Measurements from ENCODE around the gene ZNF181.
"Not testable (repeated sequence)": the region's sequence is repeated elsewhere in the genome, so short reads cannot be mapped to it uniquely, and the experiment has no call there.

ZNF181 gene

DNA sequence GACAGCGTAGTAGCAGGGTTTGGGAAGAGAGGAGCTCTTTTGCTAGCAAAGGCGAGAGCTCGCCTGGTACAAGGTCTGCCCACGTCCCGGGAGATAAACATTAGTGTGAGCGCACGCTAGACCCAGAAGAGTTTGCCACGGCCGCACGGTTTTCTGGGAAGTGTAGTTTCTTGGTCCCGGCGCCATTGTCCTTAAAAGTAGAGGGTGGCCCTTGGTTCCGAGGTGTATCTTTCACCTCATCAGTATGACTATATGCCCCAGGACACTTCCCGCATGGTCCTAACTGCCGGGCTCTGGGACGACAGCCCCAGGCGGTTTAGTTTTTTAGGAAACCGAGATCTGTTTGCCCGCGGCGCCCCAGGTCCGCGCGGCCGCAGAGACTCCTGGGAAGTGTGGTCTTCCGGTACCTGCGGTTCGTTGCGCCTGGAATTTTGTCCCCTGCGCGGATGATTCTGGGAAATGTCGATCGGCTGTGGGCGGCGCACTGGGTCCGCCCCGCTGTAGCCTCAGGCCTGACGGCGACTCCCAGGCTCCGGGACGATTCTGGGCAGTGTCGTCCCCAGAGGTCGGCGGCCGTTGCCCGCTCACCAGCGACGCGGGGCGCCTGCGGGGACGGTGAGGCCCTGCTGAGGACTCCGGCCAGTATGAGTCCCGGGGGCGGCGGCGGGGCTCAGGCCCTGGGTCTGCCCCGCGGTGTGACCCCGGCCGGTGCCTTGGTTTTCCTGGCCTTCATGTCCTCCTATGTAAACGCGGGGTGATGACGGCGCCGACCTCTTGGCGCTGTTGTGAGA lies at the start of gene ZNF181:
ZNF181 (plus strand) TSS at position 498 of the 791 bp plus-strand sequence. CDS start 795 bp downstream, outside the sequence.
- peak; percentile 63 for DNase-seq (ENCODE audit: low read depth)

DNA sequence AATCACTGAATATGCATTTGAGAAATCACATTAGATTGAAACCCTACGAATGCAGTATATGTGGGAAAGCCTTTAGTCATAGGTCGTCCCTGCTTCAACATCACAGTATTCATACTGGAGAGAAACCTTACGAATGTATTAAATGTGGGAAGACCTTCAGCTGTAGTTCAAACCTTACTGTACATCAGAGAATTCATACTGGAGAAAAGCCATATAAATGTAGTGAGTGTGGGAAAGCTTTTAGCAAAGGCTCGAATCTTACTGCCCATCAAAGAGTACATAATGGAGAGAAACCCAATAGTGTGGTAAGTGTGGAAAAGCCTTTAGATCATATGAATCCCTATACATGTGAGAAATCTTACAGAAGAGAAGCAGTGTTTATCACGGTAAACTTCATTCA lies 48.8 kb upstream of the ZNF181 start:
- DNase-seq (ENCODE audit: low read depth), result not testable (repeated sequence)

DNA sequence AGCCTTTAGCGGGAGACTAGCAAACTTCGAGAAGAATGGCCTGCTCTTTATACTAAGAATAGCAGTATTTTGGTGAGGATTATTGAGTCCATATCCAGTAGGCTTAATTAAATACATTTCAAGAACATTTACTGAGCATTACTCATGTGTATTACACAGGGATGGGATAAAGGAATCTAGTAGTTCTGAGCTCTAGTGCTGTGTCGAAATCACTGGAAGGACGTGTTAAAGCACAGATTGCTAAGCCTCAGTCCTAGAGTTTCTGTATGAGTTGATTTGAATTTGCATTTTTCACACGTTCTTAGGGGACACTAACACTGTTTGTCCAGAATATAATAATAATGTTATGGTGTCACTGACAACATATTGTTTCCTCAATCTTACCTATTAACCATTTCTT lies 47.6 kb upstream of the ZNF181 start:
- no peak for DNase-seq (ENCODE audit: low read depth)

- DNase-seq (ENCODE audit: low read depth), result no peak
These were observed 46.7 kb upstream of the ZNF181 start for GRCh38 chr19:34687348-34687747.

- DNase-seq (ENCODE audit: low read depth), result no peak
These were observed 45.5 kb upstream of the ZNF181 start for GRCh38 chr19:34688592-34688991.

- no peak for DNase-seq (ENCODE audit: low read depth)
These were observed 43.7 kb upstream of the ZNF181 start for GRCh38 chr19:34690372-34690771.

DNA sequence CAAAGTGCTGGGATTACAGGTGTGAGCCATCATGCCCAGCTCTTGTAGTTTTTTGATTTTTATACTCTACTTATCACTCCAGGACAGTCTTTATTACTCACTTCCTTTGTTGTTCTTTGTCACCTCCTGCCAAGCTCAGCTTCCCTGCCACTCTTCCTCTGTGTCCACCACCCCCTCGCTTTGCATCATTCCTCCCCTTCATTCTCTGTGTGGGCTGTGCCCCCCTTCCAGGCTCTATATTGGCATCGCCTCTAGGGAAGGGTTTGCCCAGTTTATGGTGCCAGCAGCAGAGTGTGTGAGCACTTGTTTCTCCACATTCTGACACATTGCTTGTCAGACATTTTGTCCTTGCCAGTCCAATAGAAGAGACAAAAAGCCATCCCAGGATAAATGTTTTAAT lies 41.5 kb upstream of the ZNF181 start:
- DNase-seq (ENCODE audit: low read depth), result no peak

- DNase-seq (ENCODE audit: low read depth), result no peak
These were observed 26.4 kb upstream of the ZNF181 start for GRCh38 chr19:34707661-34708060.

DNA sequence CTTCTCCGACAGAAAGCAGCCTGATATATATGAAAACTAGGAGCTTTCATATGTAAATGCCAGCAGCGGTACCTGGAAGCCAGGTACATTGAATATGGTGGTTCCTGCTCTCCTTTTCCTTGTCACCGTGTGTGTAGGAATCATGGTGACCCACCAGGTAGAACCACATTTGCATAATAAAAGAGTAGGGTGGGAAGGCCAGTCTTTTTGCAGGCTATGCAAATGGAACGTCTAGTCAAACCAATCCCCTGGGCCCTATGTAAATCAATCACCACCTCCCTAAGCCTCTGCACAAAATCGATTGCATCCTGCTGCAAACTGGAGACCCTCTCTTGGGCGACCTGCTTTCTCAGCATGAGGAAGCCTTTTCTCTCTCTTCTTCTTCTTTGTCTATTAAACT lies 22.2 kb upstream of the ZNF181 start:
- DNase-seq (ENCODE audit: low read depth), result no peak

DNA sequence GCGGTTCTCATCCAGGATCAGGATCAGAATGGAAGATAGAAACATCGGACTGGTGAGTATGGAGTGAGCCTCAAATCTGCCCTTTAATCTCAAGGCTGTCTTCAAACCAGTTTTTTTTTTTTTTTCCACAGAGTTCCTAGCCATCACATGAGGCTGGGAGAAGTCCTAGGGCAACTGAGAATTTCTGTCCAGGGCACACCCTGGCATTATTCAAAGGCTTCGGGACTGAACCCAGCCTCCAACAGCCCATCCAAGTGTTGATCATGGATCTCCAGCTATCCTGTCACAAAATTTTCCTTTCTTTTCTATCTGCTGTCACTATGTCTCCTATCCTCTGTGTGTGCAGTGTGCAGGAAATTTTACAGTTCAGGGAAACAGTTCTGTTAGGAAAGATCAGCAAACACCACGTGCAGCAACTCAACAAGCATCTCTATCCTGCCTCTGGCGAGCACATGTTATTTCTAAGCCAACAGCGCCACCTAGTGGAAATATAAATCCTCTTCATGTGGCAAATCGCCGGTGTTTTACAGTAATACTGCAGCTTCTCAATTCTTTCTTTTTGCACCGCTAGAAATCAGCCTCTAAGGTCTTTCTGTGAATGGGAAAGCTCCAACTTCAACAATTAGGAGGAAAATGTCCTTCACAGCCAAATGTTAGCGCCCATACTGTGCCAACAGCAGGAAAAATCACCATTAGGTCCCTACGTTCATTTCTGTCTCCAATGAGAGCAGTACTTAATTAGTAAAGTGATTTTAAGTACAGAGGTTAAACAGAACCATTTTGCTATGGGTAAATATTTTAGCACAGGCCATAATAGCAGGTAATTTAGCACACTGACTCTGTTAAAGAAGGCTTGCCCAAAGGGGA lies 21.4 kb upstream of the ZNF181 start:
- DNase-seq (ENCODE audit: low read depth), result peak; percentile 67

- DNase-seq (ENCODE audit: low read depth), result no peak
These were observed 20.8 kb upstream of the ZNF181 start for GRCh38 chr19:34713262-34713637.

DNA sequence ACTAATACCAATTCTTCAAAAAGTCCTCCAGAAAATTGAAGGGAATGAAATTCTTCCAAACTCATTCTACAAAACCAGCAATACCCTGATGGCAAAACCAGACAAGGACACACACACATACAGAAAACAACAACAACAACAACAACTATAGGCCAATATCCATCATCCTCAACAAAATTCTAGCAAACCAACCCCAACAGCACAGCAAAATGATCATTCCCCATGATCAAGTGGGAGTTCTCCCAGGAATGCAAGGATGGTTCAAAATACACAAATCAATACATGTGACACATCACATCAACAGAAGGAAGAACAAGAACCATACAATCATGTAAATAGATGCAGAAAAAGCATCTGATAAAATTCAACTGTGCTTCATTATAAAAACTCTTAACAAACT lies 18.7 kb upstream of the ZNF181 start:
- no peak for DNase-seq (ENCODE audit: low read depth)

GRCh38 chr19:34722353-34722752 lies 11.7 kb upstream of the ZNF181 start:
- DNase-seq (ENCODE audit: low read depth), result no peak

DNA sequence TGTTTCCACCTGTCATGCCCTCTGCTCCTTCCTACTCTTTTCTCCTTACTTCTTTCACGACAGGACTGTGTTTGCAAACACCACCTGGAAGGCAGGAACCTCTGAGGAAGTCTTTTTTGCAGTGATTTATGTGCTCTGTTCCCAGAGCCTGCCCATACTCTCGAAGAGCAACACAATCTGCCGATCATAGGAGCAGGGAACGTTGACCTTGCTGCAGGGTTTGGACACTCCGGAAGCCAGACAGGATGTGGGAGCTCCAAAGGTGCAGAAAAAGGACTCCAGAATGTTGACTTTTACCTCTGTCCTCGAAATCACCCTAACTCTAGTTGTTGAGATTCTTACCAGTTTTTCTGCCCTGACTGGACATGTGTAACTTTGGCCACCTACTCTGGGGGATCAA lies 8.6 kb upstream of the ZNF181 start:
- DNase-seq (ENCODE audit: low read depth), result no peak

DNA sequence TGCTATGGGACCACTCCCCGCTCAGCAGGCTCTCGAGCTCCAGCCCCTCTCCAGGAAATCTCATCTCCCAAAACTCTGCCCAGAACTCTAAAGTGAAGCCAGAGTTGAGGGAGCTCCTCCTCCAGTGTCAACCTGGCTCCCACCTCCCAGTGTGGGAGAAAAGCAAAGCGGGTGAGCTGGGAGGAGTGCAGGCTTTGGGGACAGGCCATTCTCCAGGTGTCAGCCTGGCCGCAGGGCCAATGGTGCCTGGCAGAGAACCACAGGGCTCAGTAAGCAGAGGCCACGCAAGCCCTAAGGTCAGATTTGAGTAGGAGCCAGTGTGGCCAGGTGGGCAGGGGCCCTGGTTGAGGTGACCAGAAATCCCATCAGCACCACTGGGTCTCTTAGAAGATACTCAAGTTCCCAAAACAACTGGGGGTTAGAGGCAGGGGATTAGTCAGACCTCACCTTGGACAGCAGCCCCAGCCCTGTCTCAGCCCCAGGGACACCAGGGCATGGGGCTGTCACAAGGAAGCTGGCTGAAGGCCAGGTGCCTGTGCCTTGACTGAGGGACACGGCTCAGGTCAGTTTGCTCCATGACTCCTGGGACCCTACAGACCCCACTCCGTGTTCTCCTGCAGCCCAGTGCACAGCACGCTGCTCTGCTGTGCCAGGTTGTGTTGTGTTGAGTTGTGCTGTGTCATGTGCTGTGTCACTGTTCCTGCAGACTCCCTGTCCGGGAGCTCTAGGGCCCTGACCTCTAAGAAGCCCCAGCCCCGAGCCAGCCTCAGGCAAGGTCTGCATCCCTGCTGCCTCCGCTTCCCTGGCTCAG lies 2.8 kb upstream of the ZNF181 start:
- DNase-seq (ENCODE audit: low read depth), result no peak

- no peak for DNase-seq (ENCODE audit: low read depth)
These were observed 2.1 kb upstream of the ZNF181 start for GRCh38 chr19:34731964-34732363.

DNA sequence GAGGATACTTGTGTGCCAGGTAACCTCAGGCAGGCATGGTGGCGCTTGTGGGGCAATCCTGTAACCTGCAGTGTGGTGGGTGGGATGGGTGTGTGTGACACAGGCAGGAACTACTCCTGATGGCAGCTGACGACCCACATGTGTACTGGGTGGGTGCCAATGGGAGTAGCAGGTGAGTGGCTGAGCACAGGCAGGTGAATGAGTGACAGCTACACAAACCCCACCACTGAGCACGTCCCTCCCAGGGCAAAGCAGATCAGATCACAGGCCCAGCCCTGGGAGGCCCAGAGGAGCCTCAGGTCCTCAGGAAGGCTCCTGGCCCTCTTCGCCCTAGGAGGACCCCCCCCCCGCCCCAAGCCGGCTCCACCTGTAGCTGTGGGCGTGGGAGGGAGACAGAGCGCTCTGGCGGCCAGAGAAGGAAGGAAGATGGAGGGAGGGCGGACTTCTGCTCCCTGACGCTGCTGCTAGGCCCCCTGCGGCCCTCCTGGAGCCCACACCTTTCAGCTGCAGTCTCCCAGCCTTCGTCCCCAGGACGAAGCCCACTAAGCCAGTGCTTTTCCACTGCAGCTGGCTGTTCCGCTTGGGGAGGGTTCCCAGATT lies 1.3 kb upstream of the ZNF181 start:
- no peak for DNase-seq (ENCODE audit: low read depth)

GRCh38 chr19:34733266-34733745 lies 737 bp upstream of the ZNF181 start:
- no peak for DNase-seq (ENCODE audit: low read depth)

DNA sequence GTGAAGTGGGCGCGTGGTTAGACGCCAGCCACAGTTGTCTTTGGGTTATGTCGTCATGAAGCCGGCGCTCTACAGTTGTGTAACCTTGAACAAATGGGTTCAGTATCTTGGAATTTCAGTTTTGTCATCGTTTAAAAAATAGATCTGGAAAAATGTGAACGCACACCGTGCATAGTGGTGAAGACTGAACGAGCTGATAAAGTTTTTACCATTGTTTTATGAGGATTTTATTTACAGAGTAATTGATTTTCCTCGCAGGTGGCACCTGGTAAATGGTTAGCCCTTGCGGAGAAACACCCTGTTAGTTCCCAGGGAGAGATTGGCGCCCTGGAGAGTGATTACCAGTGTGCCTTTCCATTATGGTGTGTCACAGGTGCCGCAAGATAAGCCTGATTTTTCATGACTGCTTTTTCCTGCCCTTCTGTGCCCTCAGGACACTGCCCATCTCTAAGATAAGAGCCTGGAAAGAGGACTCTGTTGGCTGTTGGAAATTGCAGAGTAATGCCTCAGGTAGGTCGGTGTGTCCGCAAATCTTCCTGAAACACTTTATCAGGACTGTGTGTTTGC lies 577 bp downstream of the ZNF181 start:
- DNase-seq (ENCODE audit: low read depth), result peak; percentile 70

GRCh38 chr19:34744896-34745690 lies 11.1 kb downstream of the ZNF181 start:
- no peak for DNase-seq (ENCODE audit: low read depth)

- no peak for DNase-seq (ENCODE audit: low read depth)
These were observed 23.4 kb downstream of the ZNF181 start for GRCh38 chr19:34757441-34757840.

Data from fibroblast of the conjunctiva (primary cell).